A673 (cell line): ENCODE results near the gene FAM20A. TPM values are rescaled to one million over a fixed set of nuclear protein-coding genes. Genes with fewer than 3 reads are reported as not detected.

Source experiments
- BruUV-seq: library from RNA; stranded (reverse); fragments of 400-500 nt; replicated peaks from 2 replicates; lab custom pipeline; 2021; lab: Mats Ljungman, UMichigan
- CTCF ChIA-PET: fragments of 300-600 bp; sonication (Branson Sonifier 250); formaldehyde crosslinking; loops from one replicate; lab custom pipeline; 2022; ENCODE audit warnings: antibody characterized with exemption; lab: Charles Lee
- POLR2A ChIA-PET: fragments of 300-600 bp; sonication (Branson Sonifier 250); formaldehyde crosslinking; loops from one replicate; lab custom pipeline; 2022; ENCODE audit warnings: antibody characterized with exemption; ENCODE audit not compliant: low non-redundant PET; lab: Charles Lee
- DNase-seq: peaks from one replicate; pipeline ENCODE4 v3.0.0-alpha.2; 2015; ENCODE audit warnings: low spot score
- H3K27ac ChIP-seq: fragments of 200-600 bp; sonication (generic); 2 replicates; pipeline ENCODE4 v1.5.1; 2016; ENCODE audit warnings: mixed run types, low read depth, mild to moderate bottlenecking, mixed read lengths, antibody characterized with exemption, low read length; ENCODE audit not compliant: poor library complexity, severe bottlenecking
- H3K27me3 ChIP-seq: fragments of 200-600 bp; sonication (generic); replicated peaks from 2 replicates; pipeline ENCODE4 v1.6.1; 2017; ENCODE audit warnings: mixed run types, low read depth, mild to moderate bottlenecking, mixed read lengths, antibody characterized with exemption, low read length; ENCODE audit not compliant: insufficient read depth, poor library complexity
- H3K36me3 ChIP-seq: fragments of 200-600 bp; sonication (generic); 2 replicates; pipeline ENCODE4 v1.6.1; 2016; ENCODE audit warnings: mixed run types, mild to moderate bottlenecking, mixed read lengths, antibody characterized with exemption, low read length; ENCODE audit not compliant: insufficient read depth, poor library complexity, severe bottlenecking
- H3K4me1 ChIP-seq: fragments of 200-600 bp; sonication (generic); 2 replicates; pipeline ENCODE4 v1.6.1; 2017; ENCODE audit warnings: mixed run types, mild to moderate bottlenecking, mixed read lengths, antibody characterized with exemption, low read length; ENCODE audit not compliant: insufficient read depth, poor library complexity, severe bottlenecking
- H3K4me3 ChIP-seq: fragments of 200-600 bp; sonication (generic); 2 replicates; pipeline ENCODE4 v1.5.1; 2016; ENCODE audit warnings: low read depth, mixed run types, mild to moderate bottlenecking, mixed read lengths, low read length; ENCODE audit not compliant: poor library complexity, severe bottlenecking
- H3K9me3 ChIP-seq: fragments of 200-600 bp; sonication (generic); 2 replicates; pipeline ENCODE4 v1.6.1; 2016; ENCODE audit warnings: mixed run types, low read depth, mild to moderate bottlenecking, mixed read lengths, antibody characterized with exemption, low read length; ENCODE audit not compliant: poor library complexity, severe bottlenecking
- EZH2 ChIP-seq: fragments of 200-600 bp; sonication (generic); IDR thresholded peaks from 2 replicates; pipeline ENCODE4 v1.6.1; 2017; ENCODE audit warnings: borderline replicate concordance, low read depth, mild to moderate bottlenecking, mixed read lengths, antibody characterized with exemption, low read length; ENCODE audit not compliant: poor library complexity, severe bottlenecking
- intact Hi-C: fragments of 100-400 bp; cut with micrococcal nuclease; formaldehyde crosslinking; loops from one replicate; pipeline ENCODE4 v1.10.0; 2022; ENCODE audit not compliant: unreplicated experiment
- total RNA-seq: library from RNA; stranded (reverse); gene quantifications from 2 replicates; pipeline ENCODE4 v1.2.3, GENCODE V29; 2021
- TF ChIP-seq, protein P1 (sequence below): fragments of 300-800, 200-600 bp; sonication (generic); conservative IDR thresholded peaks from 2 replicates; pipeline ENCODE4 v1.5.1; 2017; ENCODE audit warnings: low read depth, mild to moderate bottlenecking, antibody characterized with exemption, low read length, moderate library complexity, mixed read lengths

Gene FAM20A
- total RNA-seq, 1 experiment from 2014 or later: not detected

DNA sequence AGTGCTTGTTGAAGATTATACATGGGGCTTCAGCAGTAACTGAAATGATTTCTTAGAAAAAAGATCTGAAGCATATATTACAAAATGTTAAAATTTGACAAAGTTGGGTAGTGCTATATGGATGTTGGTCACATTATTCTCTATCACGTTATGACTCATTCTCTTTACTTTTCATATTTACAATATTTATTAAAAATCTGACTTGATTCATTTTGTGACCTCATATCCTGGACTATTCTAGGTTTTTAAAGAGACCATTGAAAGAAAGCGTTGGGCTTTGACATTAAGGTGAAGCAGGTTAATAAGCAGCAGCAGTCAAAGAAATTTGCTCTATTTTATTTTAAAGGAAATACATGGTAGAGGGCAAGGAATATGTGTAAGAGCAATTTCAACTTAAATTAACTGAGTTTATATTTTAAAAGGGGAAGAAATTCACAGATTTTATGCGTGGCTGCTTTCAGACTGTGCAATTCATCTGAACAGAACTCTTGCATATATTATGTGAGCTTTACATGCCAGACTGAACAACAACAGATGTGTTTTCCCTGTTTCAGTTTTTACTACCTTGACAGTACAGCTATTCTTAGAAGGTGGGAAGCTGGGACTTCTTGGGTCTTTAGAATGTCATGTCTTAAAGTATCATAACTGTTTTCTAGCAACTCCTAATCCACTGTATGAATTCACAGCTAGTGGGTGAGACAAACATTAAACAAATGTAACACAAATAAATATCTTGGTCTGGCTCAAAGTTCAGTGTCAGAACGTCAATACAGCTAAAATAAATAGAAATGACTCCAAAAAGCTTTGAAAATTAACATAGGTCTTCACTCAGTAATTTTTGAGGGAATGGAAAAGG lies 10.4 kb upstream of the FAM20A start:
- no peak for DNase-seq
- POLR2A ChIA-PET: no interaction called here
- no TSS peak for BruUV-seq
- CTCF ChIA-PET: interaction anchor here (0.7 kb wide), 1 partner anchor 258 kb away, joined by 4 read pairs; no protein-coding TSS in a partner anchor
- Histone ChIP-seq H3K4me3 (no peak overlapping the region), H3K36me3 (no peaks in the 10 kb centered on the region), H3K9me3 (peaks cover 16% of the 10 kb centered on the region), H3K27me3 (no peaks in the 10 kb centered on the region), H3K4me1 (no peaks in the 10 kb centered on the region), H3K27ac (no peak overlapping the region)
- TF ChIP-seq, protein P1, sequence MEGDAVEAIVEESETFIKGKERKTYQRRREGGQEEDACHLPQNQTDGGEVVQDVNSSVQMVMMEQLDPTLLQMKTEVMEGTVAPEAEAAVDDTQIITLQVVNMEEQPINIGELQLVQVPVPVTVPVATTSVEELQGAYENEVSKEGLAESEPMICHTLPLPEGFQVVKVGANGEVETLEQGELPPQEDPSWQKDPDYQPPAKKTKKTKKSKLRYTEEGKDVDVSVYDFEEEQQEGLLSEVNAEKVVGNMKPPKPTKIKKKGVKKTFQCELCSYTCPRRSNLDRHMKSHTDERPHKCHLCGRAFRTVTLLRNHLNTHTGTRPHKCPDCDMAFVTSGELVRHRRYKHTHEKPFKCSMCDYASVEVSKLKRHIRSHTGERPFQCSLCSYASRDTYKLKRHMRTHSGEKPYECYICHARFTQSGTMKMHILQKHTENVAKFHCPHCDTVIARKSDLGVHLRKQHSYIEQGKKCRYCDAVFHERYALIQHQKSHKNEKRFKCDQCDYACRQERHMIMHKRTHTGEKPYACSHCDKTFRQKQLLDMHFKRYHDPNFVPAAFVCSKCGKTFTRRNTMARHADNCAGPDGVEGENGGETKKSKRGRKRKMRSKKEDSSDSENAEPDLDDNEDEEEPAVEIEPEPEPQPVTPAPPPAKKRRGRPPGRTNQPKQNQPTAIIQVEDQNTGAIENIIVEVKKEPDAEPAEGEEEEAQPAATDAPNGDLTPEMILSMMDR: no peak
- no peak for TF ChIP-seq EZH2
- intact Hi-C loops: no loop called here

DNA sequence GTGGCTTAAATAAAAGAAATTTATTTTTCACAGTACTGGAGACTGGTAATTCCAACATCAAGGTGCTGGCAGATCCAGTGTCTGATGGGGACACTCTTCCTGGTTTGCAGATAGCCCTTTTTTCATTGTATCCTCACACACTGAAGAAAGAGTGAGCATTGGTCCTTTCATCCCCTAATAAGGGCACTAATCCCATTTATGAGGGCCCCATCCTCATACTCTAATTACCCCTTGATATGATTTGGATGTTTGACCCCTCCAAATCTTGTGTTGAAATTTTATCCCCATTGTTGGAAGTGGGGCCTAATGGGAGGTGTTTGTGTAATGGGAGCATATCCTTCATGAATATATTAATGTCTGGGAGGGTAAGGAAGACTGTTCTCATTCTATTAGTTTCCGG lies 9.4 kb upstream of the FAM20A start:
- Histone ChIP-seq H3K36me3 (no peaks in the 10 kb centered on the region), H3K27ac (no peak overlapping the region), H3K4me3 (no peak overlapping the region), H3K27me3 (no peaks in the 10 kb centered on the region), H3K4me1 (no peaks in the 10 kb centered on the region), H3K9me3 (peaks cover 16% of the 10 kb centered on the region)
- TF ChIP-seq, protein P1: no peak
- no peak for TF ChIP-seq EZH2
- POLR2A ChIA-PET: no interaction called here
- CTCF ChIA-PET: no interaction called here
- BruUV-seq: no TSS peak
- no peak for DNase-seq
- intact Hi-C loops: no loop called here

DNA sequence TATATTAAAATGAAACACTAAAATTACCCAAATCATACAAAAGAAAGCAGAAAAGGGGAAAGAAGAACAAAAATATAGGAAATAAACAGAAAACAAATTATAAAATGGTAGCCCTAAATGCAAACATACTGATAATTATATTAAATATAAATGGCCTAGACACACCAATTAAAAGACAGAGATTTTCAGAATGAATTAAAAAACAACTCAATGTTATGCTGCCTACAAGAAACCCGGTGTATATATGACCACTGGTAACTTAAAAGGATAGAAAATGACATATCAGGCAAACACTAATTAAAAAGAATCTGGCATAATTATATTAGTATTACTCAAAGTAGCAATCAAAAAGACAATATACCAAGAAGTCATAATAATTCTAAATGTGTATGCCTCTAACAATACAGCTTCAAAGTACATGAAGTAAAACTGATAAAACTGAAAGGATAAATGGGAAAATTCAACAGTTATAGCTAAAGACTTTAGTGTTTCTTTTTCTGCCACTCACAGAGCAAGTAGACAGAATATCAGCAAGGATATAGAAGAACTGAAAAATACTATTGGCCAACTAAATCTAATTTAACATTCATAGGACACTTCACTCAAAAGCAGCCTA lies 7.5 kb upstream of the FAM20A start:
- intact Hi-C loops: no loop called here
- no peaks in the 10 kb centered on the region for H3K4me1 ChIP-seq
- H3K27me3 ChIP-seq: peaks cover 2% of the 10 kb centered on the region
- ChIA-PET POLR2A (no interaction called here), CTCF (no interaction called here)
- H3K36me3 ChIP-seq: no peaks in the 10 kb centered on the region
- no peak for DNase-seq
- TF ChIP-seq, protein P1: no peak
- no peak for TF ChIP-seq EZH2
- no peak overlapping the region for H3K4me3 ChIP-seq
- H3K9me3 ChIP-seq: peaks cover 16% of the 10 kb centered on the region
- no peak overlapping the region for H3K27ac ChIP-seq
- BruUV-seq: no TSS peak
